Endothelial cell of umbilical vein (primary cell): Measurements from ENCODE around the gene LSP1. TPM values are rescaled to one million over a fixed set of nuclear protein-coding genes. Genes with fewer than 3 reads are reported as not detected.

Experiments used
- BruUV-seq: library from RNA; stranded (reverse); fragments of 400-500 nt; replicated peaks from 2 replicates; lab custom pipeline; 2021; lab: Mats Ljungman, UMichigan
- CTCF ChIA-PET: fragments of 300-600, 350-600 bp; sonication (Branson Sonifier 250); formaldehyde crosslinking; loops from one replicate; lab custom pipeline; 2021; ENCODE audit warnings: antibody characterized with exemption, inconsistent platforms; lab: Charles Lee
- POLR2A ChIA-PET: fragments of 300-600, 350-600 bp; sonication (Branson Sonifier 250); formaldehyde crosslinking; loops from one replicate; lab custom pipeline; 2021; ENCODE audit warnings: antibody characterized with exemption, inconsistent platforms; lab: Charles Lee
- DNase-seq: peaks from one replicate; pipeline ENCODE4 v3.0.0-alpha.2; 2011; ENCODE audit warnings: low read depth, low spot score
- FAIRE-seq: peaks from 2 replicates; lab custom pipeline; 2011; peaks lifted over from hg19 to GRCh38; lab: Jason Lieb, UNC
- H2AFZ ChIP-seq: 2 replicates; pipeline ENCODE4 v1.6.0; 2012; ENCODE audit warnings: low read depth, low read length, control low read depth, inconsistent platforms
- H3K27ac ChIP-seq: 2 replicates; pipeline ENCODE4 v1.5.1; 2011; ENCODE audit warnings: low read depth, mild to moderate bottlenecking, control low read depth, low read length, moderate library complexity; ENCODE audit not compliant: insufficient read depth
- H3K27me3 ChIP-seq, 2 experiments: 2 replicates each; pipeline versions ENCODE4 v1.6.0 to v1.6.1; 2011; ENCODE audit warnings: low read length in 2 of 2, mixed read lengths in 1 of 2; ENCODE audit not compliant: control insufficient read depth in 2 of 2, insufficient read depth in 2 of 2
- H3K36me3 ChIP-seq, 2 experiments: 2 replicates in 1 of 2; 3 replicates in 1 of 2; pipeline ENCODE4 v1.5.1; 2011; ENCODE audit warnings: low read length in 2 of 2, mild to moderate bottlenecking in 1 of 2, moderate library complexity in 1 of 2; ENCODE audit not compliant: control insufficient read depth in 2 of 2, insufficient read depth in 2 of 2; ENCODE audit errors: extremely low read depth in 1 of 2
- H3K4me1 ChIP-seq: 3 replicates; pipeline ENCODE4 v1.5.1; 2011; ENCODE audit warnings: mild to moderate bottlenecking, low read length; ENCODE audit not compliant: control insufficient read depth, insufficient read depth; ENCODE audit errors: extremely low read depth
- H3K4me2 ChIP-seq: 2 replicates; pipeline ENCODE4 v1.6.1; 2011; ENCODE audit warnings: low read length, control low read depth, mixed read lengths; ENCODE audit not compliant: insufficient read depth
- H3K4me3 ChIP-seq, 3 experiments: fragments of 200-600 bp in 1 of 3; sonication (generic), shearing (Covaris generic) in 1 of 3; replicated peaks in 1 of 3; 2 replicates each; pipeline ENCODE4 v1.5.1; 2011 to 2016; ENCODE audit warnings: control low read depth in 3 of 3, low read length in 3 of 3, mild to moderate bottlenecking in 2 of 3, inconsistent platforms in 1 of 3, low read depth in 1 of 3, moderate library complexity in 1 of 3; ENCODE audit not compliant: insufficient read depth in 1 of 3
- H3K79me2 ChIP-seq: 2 replicates; pipeline ENCODE4 v1.6.0; 2012; ENCODE audit warnings: low read length, inconsistent platforms; ENCODE audit not compliant: control insufficient read depth, insufficient read depth
- H3K9ac ChIP-seq: replicated peaks from 2 replicates; pipeline ENCODE3; 2011; ENCODE audit warnings: low read length, control low read depth; ENCODE audit not compliant: insufficient read depth; ENCODE audit errors: extremely low read depth
- H3K9me1 ChIP-seq: replicated peaks from 3 replicates; pipeline ENCODE4 v1.6.0; 2011; ENCODE audit warnings: mild to moderate bottlenecking, low read length; ENCODE audit not compliant: control insufficient read depth, insufficient read depth; ENCODE audit errors: extremely low read depth
- H3K9me3 ChIP-seq: replicated peaks from 2 replicates; pipeline ENCODE4 v1.5.1; 2012; ENCODE audit warnings: low read length, inconsistent platforms; ENCODE audit not compliant: control insufficient read depth, insufficient read depth
- H4K20me1 ChIP-seq: replicated peaks from 2 replicates; pipeline ENCODE3; 2011; ENCODE audit warnings: mild to moderate bottlenecking, low read length; ENCODE audit not compliant: control insufficient read depth, insufficient read depth; ENCODE audit errors: extremely low read depth
- CTCF ChIP-seq, 2 donors: IDR thresholded peaks; 1 replicate in 1 of 2; 2 replicates in 1 of 2; pipeline ENCODE4 v1.5.1; 2011; ENCODE audit warnings: low read length in 2 of 2, mild to moderate bottlenecking in 2 of 2, moderate library complexity in 2 of 2, control low read depth in 1 of 2, inconsistent platforms in 1 of 2, low read depth in 1 of 2; ENCODE audit not compliant: insufficient read depth in 1 of 2; ENCODE audit errors: extremely low read depth in 1 of 2
- EZH2 ChIP-seq: IDR thresholded peaks from 2 replicates; pipeline ENCODE4 v1.6.1; 2012; ENCODE audit warnings: borderline replicate concordance, low read depth, mild to moderate bottlenecking, moderate library complexity, low read length, inconsistent platforms; ENCODE audit not compliant: severe bottlenecking
- JUN ChIP-seq: IDR thresholded peaks from 2 replicates; pipeline ENCODE4 v1.6.1; 2011; ENCODE audit warnings: borderline replicate concordance, low read depth; ENCODE audit not compliant: insufficient read length, insufficient read depth
- dilution Hi-C: fragments of 300-500 bp; cut with MboI; formaldehyde crosslinking; loops from one replicate; pipeline ENCODE4 v1.15.0; 2019; ENCODE audit warnings: low sequenced_read_pairs; ENCODE audit not compliant: extremely low pct_ligation_motif_present
- intact Hi-C: fragments of 100-400 bp; cut with micrococcal nuclease; formaldehyde crosslinking; loops from one replicate; pipeline ENCODE4 v1.10.0; 2022
- polyA plus RNA-seq, 4 experiments: library from polyadenylated mRNA; depleted of rRNA in 3 of 4; stranded (reverse) in 3 of 4; unstranded in 1 of 4; fragments of >200 nt; gene quantifications; 2 replicates each; pipeline versions ENCODE4 v1.2.1 to v1.2.3, GENCODE V29; 2011 to 2012; ENCODE audit warnings: missing spikeins in 1 of 4
- total RNA-seq: library from RNA; stranded (reverse); gene quantifications from 2 replicates; pipeline ENCODE4 v1.2.3, GENCODE V29; 2021

LSP1 gene
- total and polyA plus RNA-seq, 2 donors (not counting 3 experiments of a cell fraction or from before 2014, with no cell fraction given), result not detected

- H3K36me3 ChIP-seq, result no peaks in the 10 kb centered on the region
- H3K4me3 ChIP-seq, result no peak overlapping the region
- no peak overlapping the region for H3K9ac ChIP-seq
- DNase-seq, result no peak
- POLR2A ChIA-PET, result no interaction called here
- peaks cover 3% of the 10 kb centered on the region for H3K4me1 ChIP-seq
- H2AFZ ChIP-seq, result no peak overlapping the region
- H3K27me3 ChIP-seq, result no peaks in the 10 kb centered on the region
- dilution Hi-C loops, result no loop called here
- H3K9me1 ChIP-seq, result no peaks in the 10 kb centered on the region
- FAIRE-seq, result no peak
- TF ChIP-seq CTCF (IDR thresholded peaks at IDR 0.05; ENCODE audit: extremely low read depth in 1 of 2, insufficient read depth in 1 of 2, low read depth in 1 of 2, low read length in 2 of 2) (peak in 1 of 2 donors; percentile 17), EZH2 (no peak)
- CTCF ChIA-PET, result interaction anchor here (0.8 to 5.4 kb wide), 6 partner anchors 54 to 174 kb away, joined by 3 to 50 read pairs (median 4); no protein-coding TSS in a partner anchor
- intact Hi-C loops, result no loop called here
- H3K4me2 ChIP-seq, result no peak overlapping the region
- H3K79me2 ChIP-seq, result no peaks in the 10 kb centered on the region
- H3K9me3 ChIP-seq, result no peaks in the 10 kb centered on the region
- no peaks in the 10 kb centered on the region for H4K20me1 ChIP-seq
- BruUV-seq, result no TSS peak
- no peak overlapping the region for H3K27ac ChIP-seq
Observed at GRCh38 chr11:1826552-1827094, 26.3 kb upstream of the LSP1 start.

- no TSS peak for BruUV-seq
- dilution Hi-C loops (no loop called here), intact Hi-C loops (no loop called here)
- H3K27ac ChIP-seq, result no peak overlapping the region
- no peaks in the 10 kb centered on the region for H4K20me1 ChIP-seq
- H3K4me2 ChIP-seq, result no peak overlapping the region
- peaks cover 3% of the 10 kb centered on the region for H3K4me1 ChIP-seq
- H2AFZ ChIP-seq, result no peak overlapping the region
- no peak overlapping the region for H3K9ac ChIP-seq
- DNase-seq, result peak; percentile 41
- POLR2A ChIA-PET, result no interaction called here
- peak; percentile 63 for FAIRE-seq
- H3K27me3 ChIP-seq, result no peaks in the 10 kb centered on the region
- H3K79me2 ChIP-seq, result no peaks in the 10 kb centered on the region
- no peak for TF ChIP-seq JUN
- no peaks in the 10 kb centered on the region for H3K36me3 ChIP-seq
- H3K9me3 ChIP-seq, result no peaks in the 10 kb centered on the region
- no peaks in the 10 kb centered on the region for H3K9me1 ChIP-seq
- CTCF ChIA-PET, result interaction anchor here (1.2 to 5.4 kb wide), 6 partner anchors 55 to 174 kb away, joined by 3 to 50 read pairs (median 4); no protein-coding TSS in a partner anchor
- H3K4me3 ChIP-seq, result no peak overlapping the region
Observed at GRCh38 chr11:1827095-1827813, 25.6 kb upstream of the LSP1 start.
